HepG2 (cell line): ENCODE results near the gene CEP78. TPM values are rescaled to one million over a fixed set of nuclear protein-coding genes. Genes with fewer than 3 reads are reported as not detected.

ENCODE experiments used
- ATAC-seq: fragments of 200-7000 bp; cut with Tn5 transposase; 3 replicates; pipeline ENCODE4 v1.9.1; 2020; ENCODE audit warnings: mild to moderate bottlenecking, moderate library complexity
- BruUV-seq: library from RNA; stranded (reverse); fragments of 400-500 nt; replicated peaks from 2 replicates; lab custom pipeline; 2021; lab: Mats Ljungman, UMichigan
- CTCF ChIA-PET: fragments of 300-600 bp; formaldehyde crosslinking; extraction: SDS; loops from one replicate; lab custom pipeline; 2021; ENCODE audit warnings: low total read pairs, inconsistent platforms, low intra/inter-chr PET ratio; lab: Yijun Ruan, JAX
- POLR2A ChIA-PET: fragments of 350-600 bp; sonication (Branson Sonifier 250); formaldehyde crosslinking; loops from one replicate; lab custom pipeline; 2020; ENCODE audit warnings: antibody characterized with exemption, inconsistent platforms; lab: Yijun Ruan, JAX
- DNase-seq: peaks from one replicate; pipeline ENCODE4 v3.0.0-alpha.2; 2015; ENCODE audit warnings: low spot score
- FAIRE-seq: peaks from 3 replicates; lab custom pipeline; 2011; peaks lifted over from hg19 to GRCh38; lab: Jason Lieb, UNC
- H2AFZ ChIP-seq: one replicate; pipeline ENCODE4 v1.6.1; 2011; ENCODE audit warnings: low read length, inconsistent platforms
- H3K27ac ChIP-seq: fragments of 300-600 bp; 3 replicates; pipeline ENCODE4 v1.8.0; 2011; ENCODE audit warnings: mixed run types, mild to moderate bottlenecking, mixed read lengths, low read length, inconsistent platforms; ENCODE audit not compliant: insufficient read depth; ENCODE audit errors: extremely low read length
- H3K27me3 ChIP-seq, 2 experiments: fragments of 200-600 bp in 1 of 2; 2 replicates in 1 of 2; 3 replicates in 1 of 2; pipeline versions ENCODE4 v1.6.0 to v1.8.0; 2011; ENCODE audit warnings: low read length in 2 of 2, mild to moderate bottlenecking in 2 of 2, moderate library complexity in 2 of 2, inconsistent platforms in 1 of 2; ENCODE audit not compliant: insufficient read depth in 2 of 2, control insufficient read depth in 1 of 2
- H3K36me3 ChIP-seq, 2 experiments: fragments of 200-600 bp in 1 of 2; replicated peaks in 1 of 2; 2 replicates in 1 of 2; 3 replicates in 1 of 2; pipeline versions ENCODE4 v1.5.1 to v1.8.0; 2011; ENCODE audit warnings: low read length in 2 of 2, inconsistent platforms in 1 of 2; ENCODE audit not compliant: insufficient read depth in 2 of 2, control insufficient read depth in 1 of 2
- H3K4me1 ChIP-seq: 2 replicates; pipeline ENCODE4 v1.5.1; 2012; ENCODE audit warnings: low read length, inconsistent platforms; ENCODE audit not compliant: insufficient read depth
- H3K4me2 ChIP-seq: 2 replicates; pipeline ENCODE4 v1.6.0; 2011; ENCODE audit warnings: low read depth, low read length, inconsistent platforms
- H3K4me3 ChIP-seq, 3 experiments: fragments of 200-600 bp in 1 of 3; sonication (generic), shearing (Covaris generic) in 1 of 3; replicated peaks in 1 of 3; 2 replicates each; pipeline ENCODE4 v1.5.1; 2011 to 2016; ENCODE audit warnings: low read length in 3 of 3, inconsistent platforms in 2 of 3, low read depth in 2 of 3, mild to moderate bottlenecking in 2 of 3, control low read depth in 1 of 3, mixed read lengths in 1 of 3; ENCODE audit not compliant: insufficient read depth in 1 of 3
- H3K79me2 ChIP-seq: one replicate; pipeline ENCODE4 v1.6.1; 2011; ENCODE audit warnings: low read length, inconsistent platforms; ENCODE audit not compliant: insufficient read depth
- H3K9ac ChIP-seq: 2 replicates; pipeline ENCODE4 v1.6.0; 2011; ENCODE audit warnings: mild to moderate bottlenecking, low read depth, low read length, inconsistent platforms; ENCODE audit not compliant: insufficient read depth
- H3K9me3 ChIP-seq: 2 replicates; pipeline ENCODE4 v1.5.1; 2012; ENCODE audit warnings: mild to moderate bottlenecking, low read length
- H4K20me1 ChIP-seq: 2 replicates; pipeline ENCODE4 v1.6.0; 2011; ENCODE audit warnings: inconsistent platforms, mild to moderate bottlenecking, low read length, moderate library complexity; ENCODE audit not compliant: insufficient read depth
- FOXA3 ChIP-seq: IDR thresholded peaks from 2 replicates; pipeline ENCODE4 v1.6.1; 2016; ENCODE audit warnings: missing genetic modification reagents, missing compliant biosample characterization
- JARID2 ChIP-seq: sonication (generic); formaldehyde crosslinking; IDR thresholded peaks from 2 replicates; pipeline ENCODE4 v1.8.1; 2023; ENCODE audit warnings: missing genetic modification reagents, inconsistent platforms; ENCODE audit not compliant: insufficient replicate concordance
- NFE2 ChIP-seq: sonication (generic); formaldehyde crosslinking; IDR thresholded peaks from 2 replicates; pipeline ENCODE4 v1.4.0; 2020; ENCODE audit warnings: missing genetic modification reagents
- TBX2 ChIP-seq: sonication (generic); formaldehyde crosslinking; IDR thresholded peaks from 2 replicates; pipeline ENCODE4 v1.5.0; 2020; ENCODE audit warnings: missing genetic modification reagents, mild to moderate bottlenecking, borderline replicate concordance
- TCF12 ChIP-seq, 2 experiments: fragments of 450-650 bp in 1 of 2; sonication (generic) in 1 of 2; formaldehyde crosslinking in 1 of 2; IDR thresholded peaks; 2 replicates each; pipeline versions ENCODE4 v1.6.1 to v1.8.0; 2017 to 2022; ENCODE audit warnings: antibody characterized with exemption in 1 of 2, mild to moderate bottlenecking in 1 of 2, missing genetic modification reagents in 1 of 2, moderate library complexity in 1 of 2
- ZFP91 ChIP-seq: sonication (generic); formaldehyde crosslinking; IDR thresholded peaks from 2 replicates; pipeline ENCODE4 v1.9.0; 2022; ENCODE audit warnings: missing genetic modification reagents, mild to moderate bottlenecking, borderline replicate concordance
- ZNF17 ChIP-seq: sonication (generic); formaldehyde crosslinking; IDR thresholded peaks from 2 replicates; pipeline ENCODE4 v1.5.0; 2020; ENCODE audit warnings: mild to moderate bottlenecking, missing genetic modification reagents
- ZNF3 ChIP-seq: IDR thresholded peaks from 2 replicates; pipeline ENCODE4 v1.7.0; 2017; ENCODE audit warnings: inconsistent platforms
- ZNF629 ChIP-seq: sonication (generic); formaldehyde crosslinking; conservative IDR thresholded peaks from 2 replicates; pipeline ENCODE4 v1.5.0; 2020; ENCODE audit warnings: missing genetic modification reagents
- ZNF670 ChIP-seq: sonication (generic); formaldehyde crosslinking; IDR thresholded peaks from 2 replicates; pipeline ENCODE4 v1.8.0; 2022; ENCODE audit warnings: mild to moderate bottlenecking, missing genetic modification reagents, borderline replicate concordance
- ZNF672 ChIP-seq: sonication (generic); formaldehyde crosslinking; IDR thresholded peaks from 2 replicates; pipeline ENCODE4 v1.8.1; 2022; ENCODE audit warnings: missing genetic modification reagents
- ZNF816 ChIP-seq: sonication (generic); formaldehyde crosslinking; IDR thresholded peaks from 2 replicates; pipeline ENCODE4 v1.8.0; 2022; ENCODE audit warnings: missing genetic modification reagents, mild to moderate bottlenecking, borderline replicate concordance
- WGBS: methylation state at CpG from one replicate; pipeline ENCODE4 v1.1.6; 2017; ENCODE audit warnings: low lambda C conversion rate; 5-methylcytosine and 5-hydroxymethylcytosine counted together
- in situ Hi-C: cut with HindIII; loops from 2 replicates; pipeline ENCODE4 v1.10.0; 2017; ENCODE audit warnings: low pct_unique_long_range_greater_than_20kb; ENCODE audit not compliant: extremely low pct_ligation_motif_present
- intact Hi-C: fragments of 100-400 bp; cut with micrococcal nuclease; formaldehyde crosslinking; loops from one replicate; pipeline ENCODE4 v1.10.0; 2022; ENCODE audit not compliant: unreplicated experiment
- polyA plus RNA-seq, 8 experiments: library from polyadenylated mRNA; depleted of rRNA in 3 of 8; stranded (reverse) in 7 of 8; unstranded in 1 of 8; fragments of >200 nt; fragmentation: Illumina TruSeq in 4 of 8; extraction: Trizol in 4 of 8; gene quantifications; 2 replicates each; pipeline versions ENCODE4 v1.2.1 to v1.2.3, GENCODE V29; 2011 to 2016; ENCODE audit warnings: low read depth in 4 of 8, missing spikeins in 1 of 8, mixed read lengths in 1 of 8; ENCODE audit not compliant: insufficient read depth in 1 of 8
- total RNA-seq, 5 experiments: library from RNA; depleted of rRNA; stranded (reverse); fragments of >200 nt; fragmentation: Illumina TruSeq; extraction: Trizol; gene quantifications; 2 replicates each; pipeline ENCODE4 v1.2.3, GENCODE V29; 2016; ENCODE audit warnings: low read depth in 1 of 5
- TF ChIP-seq, protein P1 (sequence below): IDR thresholded peaks from 2 replicates; pipeline ENCODE4 v1.6.1; 2016; ENCODE audit warnings: missing compliant biosample characterization, missing genetic modification reagents, borderline replicate concordance
- TF ChIP-seq, protein P2 (sequence below): IDR thresholded peaks from 2 replicates; pipeline ENCODE4 v1.6.1; 2018; ENCODE audit warnings: missing genetic modification reagents, mild to moderate bottlenecking, missing compliant biosample characterization
- TF ChIP-seq, protein P3 (sequence below): sonication (generic); formaldehyde crosslinking; IDR thresholded peaks from 2 replicates; pipeline ENCODE4 v1.4.0; 2020; ENCODE audit warnings: mild to moderate bottlenecking, missing genetic modification reagents
- TF ChIP-seq, protein P4 (sequence below): sonication (generic); formaldehyde crosslinking; IDR thresholded peaks from 2 replicates; pipeline ENCODE4 v1.8.1; 2023; ENCODE audit warnings: missing genetic modification reagents, mild to moderate bottlenecking, borderline replicate concordance
- TF ChIP-seq, protein P5 (sequence below): sonication (generic); formaldehyde crosslinking; IDR thresholded peaks from 2 replicates; pipeline ENCODE4 v1.5.1; 2020; ENCODE audit warnings: missing genetic modification reagents, mild to moderate bottlenecking, borderline replicate concordance

Gene CEP78
- total and polyA plus RNA-seq, 2 of the 13 experiments (the other 11 are each of a cell fraction or from before 2014, with no cell fraction given): 5.1 to 30.8 TPM

GRCh38 chr9:78236551-78236910 lies 656 bp downstream of the CEP78 start:
- no peaks in the 10 kb centered on the region for H3K27me3 ChIP-seq
- in situ Hi-C loops: no loop called here
- peak overlapping the region; percentile 80 for H3K27ac ChIP-seq
- no peak for FAIRE-seq
- ChIA-PET POLR2A (interaction anchor here (1.0 to 2.4 kb wide), 2 partner anchors 59 to 64 kb away, joined by 3 to 14 read pairs; partner anchors contain the start of gene PSAT1), CTCF (no interaction called here)
- peak; percentile 54 for ATAC-seq
- no TSS peak for BruUV-seq
- intact Hi-C loops: no loop called here
- H2AFZ ChIP-seq: peak overlapping the region; percentile 91
- H3K36me3 ChIP-seq: peaks cover 0 to 5% of the 10 kb centered on the region in 2 experiments; a peak in 1 of 5 replicates
- no peaks in the 10 kb centered on the region for H4K20me1 ChIP-seq
- peak overlapping the region; percentile 89 for H3K4me2 ChIP-seq
- peaks cover 49% of the 10 kb centered on the region for H3K4me1 ChIP-seq
- no peak for DNase-seq
- H3K9ac ChIP-seq: peak overlapping the region; percentile 84
- H3K79me2 ChIP-seq: peaks cover 9% of the 10 kb centered on the region
- H3K9me3 ChIP-seq: no peaks in the 10 kb centered on the region
- H3K4me3 ChIP-seq: peak overlapping the region; percentile 80 to 96 (median 87)
- WGBS: 6% methylated on average over 7 of the region's 12 CpGs
- TF ChIP-seq TBX2 (CRISPR knock-in tag) (no peak), ZNF17 (CRISPR knock-in tag) (no peak), ZNF629 (CRISPR knock-in tag) (peak; percentile 96), NFE2 (CRISPR knock-in tag) (no peak), ZFP91 (CRISPR knock-in tag) (peak; percentile 1; the same call in 1 of the 2 replicates), ZNF670 (CRISPR knock-in tag) (no peak), ZNF672 (CRISPR knock-in tag) (no peak), TCF12 (IDR thresholded peaks at IDR 0.05) (no peak), TCF12 (CRISPR knock-in tag; IDR thresholded peaks at IDR 0.05) (no peak), ZNF3 (CRISPR knock-in tag) (no peak), ZNF816 (CRISPR knock-in tag) (no peak), JARID2 (CRISPR knock-in tag) (no peak), FOXA3 (CRISPR knock-in tag) (0 out of 2 replicates have a peak, but pooled peaks have one; percentile 6)
- TF ChIP-seq, protein P1, sequence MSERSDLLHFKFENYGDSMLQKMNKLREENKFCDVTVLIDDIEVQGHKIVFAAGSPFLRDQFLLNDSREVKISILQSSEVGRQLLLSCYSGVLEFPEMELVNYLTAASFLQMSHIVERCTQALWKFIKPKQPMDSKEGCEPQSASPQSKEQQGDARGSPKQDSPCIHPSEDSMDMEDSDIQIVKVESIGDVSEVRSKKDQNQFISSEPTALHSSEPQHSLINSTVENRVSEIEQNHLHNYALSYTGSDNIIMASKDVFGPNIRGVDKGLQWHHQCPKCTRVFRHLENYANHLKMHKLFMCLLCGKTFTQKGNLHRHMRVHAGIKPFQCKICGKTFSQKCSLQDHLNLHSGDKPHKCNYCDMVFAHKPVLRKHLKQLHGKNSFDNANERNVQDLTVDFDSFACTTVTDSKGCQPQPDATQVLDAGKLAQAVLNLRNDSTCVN (CRISPR knock-in tag): no peak
- TF ChIP-seq, protein P2, sequence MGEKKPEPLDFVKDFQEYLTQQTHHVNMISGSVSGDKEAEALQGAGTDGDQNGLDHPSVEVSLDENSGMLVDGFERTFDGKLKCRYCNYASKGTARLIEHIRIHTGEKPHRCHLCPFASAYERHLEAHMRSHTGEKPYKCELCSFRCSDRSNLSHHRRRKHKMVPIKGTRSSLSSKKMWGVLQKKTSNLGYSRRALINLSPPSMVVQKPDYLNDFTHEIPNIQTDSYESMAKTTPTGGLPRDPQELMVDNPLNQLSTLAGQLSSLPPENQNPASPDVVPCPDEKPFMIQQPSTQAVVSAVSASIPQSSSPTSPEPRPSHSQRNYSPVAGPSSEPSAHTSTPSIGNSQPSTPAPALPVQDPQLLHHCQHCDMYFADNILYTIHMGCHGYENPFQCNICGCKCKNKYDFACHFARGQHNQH: 0 out of 2 replicates have a peak, but pooled peaks have one; percentile 0
- TF ChIP-seq, protein P3, sequence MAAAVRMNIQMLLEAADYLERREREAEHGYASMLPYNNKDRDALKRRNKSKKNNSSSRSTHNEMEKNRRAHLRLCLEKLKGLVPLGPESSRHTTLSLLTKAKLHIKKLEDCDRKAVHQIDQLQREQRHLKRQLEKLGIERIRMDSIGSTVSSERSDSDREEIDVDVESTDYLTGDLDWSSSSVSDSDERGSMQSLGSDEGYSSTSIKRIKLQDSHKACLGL (CRISPR knock-in tag): no peak
- TF ChIP-seq, protein P4, sequence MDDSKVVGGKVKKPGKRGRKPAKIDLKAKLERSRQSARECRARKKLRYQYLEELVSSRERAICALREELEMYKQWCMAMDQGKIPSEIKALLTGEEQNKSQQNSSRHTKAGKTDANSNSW (CRISPR knock-in tag): no peak
- TF ChIP-seq, protein P5, sequence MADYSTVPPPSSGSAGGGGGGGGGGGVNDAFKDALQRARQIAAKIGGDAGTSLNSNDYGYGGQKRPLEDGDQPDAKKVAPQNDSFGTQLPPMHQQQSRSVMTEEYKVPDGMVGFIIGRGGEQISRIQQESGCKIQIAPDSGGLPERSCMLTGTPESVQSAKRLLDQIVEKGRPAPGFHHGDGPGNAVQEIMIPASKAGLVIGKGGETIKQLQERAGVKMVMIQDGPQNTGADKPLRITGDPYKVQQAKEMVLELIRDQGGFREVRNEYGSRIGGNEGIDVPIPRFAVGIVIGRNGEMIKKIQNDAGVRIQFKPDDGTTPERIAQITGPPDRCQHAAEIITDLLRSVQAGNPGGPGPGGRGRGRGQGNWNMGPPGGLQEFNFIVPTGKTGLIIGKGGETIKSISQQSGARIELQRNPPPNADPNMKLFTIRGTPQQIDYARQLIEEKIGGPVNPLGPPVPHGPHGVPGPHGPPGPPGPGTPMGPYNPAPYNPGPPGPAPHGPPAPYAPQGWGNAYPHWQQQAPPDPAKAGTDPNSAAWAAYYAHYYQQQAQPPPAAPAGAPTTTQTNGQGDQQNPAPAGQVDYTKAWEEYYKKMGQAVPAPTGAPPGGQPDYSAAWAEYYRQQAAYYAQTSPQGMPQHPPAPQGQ: no peak
